HG03354 (cell line): Measurements from ENCODE around the gene TNPO2.
A peak's percentile ranks its signal among the peaks of the same experiment; 100 is the strongest.
"Not testable (repeated sequence)": the region's sequence is repeated elsewhere in the genome, so short reads cannot be mapped to it uniquely, and the experiment has no call there.

ENCODE experiments used
- ATAC-seq: cut with Tn5 transposase; IDR thresholded peaks from one replicate; pipeline ENCODE4 v1.9.1; 2021; ENCODE audit warnings: mild to moderate bottlenecking; ENCODE audit not compliant: unreplicated experiment, poor library complexity, severe bottlenecking

The TNPO2 gene

GRCh38 chr19:12712077-12712476 lies 11.7 kb downstream of the TNPO2 start:
- not testable (repeated sequence) for ATAC-seq

- no peak for ATAC-seq
Observed at GRCh38 chr19:12711187-12711586, 12.5 kb downstream of the TNPO2 start.

GRCh38 chr19:12708641-12709040 lies 15.1 kb downstream of the TNPO2 start:
- no peak for ATAC-seq

GRCh38 chr19:12706332-12706718 lies 17.4 kb downstream of the TNPO2 start:
- no peak for ATAC-seq

- ATAC-seq = no peak
Observed at GRCh38 chr19:12705654-12706331, 17.9 kb downstream of the TNPO2 start.

- ATAC-seq = no peak
Observed at GRCh38 chr19:12705169-12705568, 18.6 kb downstream of the TNPO2 start.

- no peak for ATAC-seq
Observed at GRCh38 chr19:12703046-12703445, 20.7 kb downstream of the TNPO2 start.

GRCh38 chr19:12701596-12702282 lies 22.0 kb downstream of the TNPO2 start:
- ATAC-seq = no peak

- no peak for ATAC-seq
Observed at GRCh38 chr19:12698138-12698537, 25.6 kb downstream of the TNPO2 start.

GRCh38 chr19:12697425-12697824 lies 26.3 kb downstream of the TNPO2 start:
- not testable (repeated sequence) for ATAC-seq

GRCh38 chr19:12696366-12697335 lies 27.1 kb downstream of the TNPO2 start, which contains the start of gene FBXW9:
FBXW9 (minus strand) TSS chr19:12696631; CDS start chr19:12696581, 50 bp downstream.
- ATAC-seq = peak; percentile 81

- peak; percentile 23 for ATAC-seq
Observed at GRCh38 chr19:12695997-12696365, 27.8 kb downstream of the TNPO2 start.

GRCh38 chr19:12695514-12695913 lies 28.2 kb downstream of the TNPO2 start:
- ATAC-seq = no peak

- no peak for ATAC-seq
Observed at GRCh38 chr19:12695096-12695495, 28.6 kb downstream of the TNPO2 start.

GRCh38 chr19:12694641-12695040 lies 29.1 kb downstream of the TNPO2 start:
- no peak for ATAC-seq

- no peak for ATAC-seq
Observed at GRCh38 chr19:12692960-12693359, 30.8 kb downstream of the TNPO2 start.

GRCh38 chr19:12689581-12690216 lies 34.0 kb downstream of the TNPO2 start:
- ATAC-seq = no peak

GRCh38 chr19:12689012-12689411 lies 34.7 kb downstream of the TNPO2 start:
- no peak for ATAC-seq

GRCh38 chr19:12687496-12688196 lies 36.1 kb downstream of the TNPO2 start, which contains the start of gene GNG14:
GNG14 (plus strand) TSS chr19:12687998; CDS start chr19:12688049, 51 bp downstream.
- ATAC-seq = no peak
